NCI-H1417 treated with DMSO at 0.1 percent for 48 hours (cell line): ENCODE results near the gene ANGPTL4.
"Not testable (repeated sequence)": the region's sequence is repeated elsewhere in the genome, so short reads cannot be mapped to it uniquely, and the experiment has no call there.

Experiments
- DNase-seq: peaks from one replicate; lab custom pipeline; 2025; lab: John Stamatoyannopoulos, UW

ANGPTL4 gene

GRCh38 chr19:8363803-8364771 lies at the start of gene ANGPTL4:
TSS of gene ANGPTL4 (plus strand) at chr19:8364155. CDS start at chr19:8364322, 167 bp downstream.
- DNase-seq = no peak

GRCh38 chr19:8314981-8315640 lies 48.8 kb upstream of the ANGPTL4 start:
- DNase-seq = not testable (repeated sequence)

- DNase-seq = no peak
Observed at GRCh38 chr19:8316351-8317125, 47.4 kb upstream of the ANGPTL4 start.

GRCh38 chr19:8318835-8319234 lies 45.1 kb upstream of the ANGPTL4 start:
- DNase-seq = not testable (repeated sequence)

GRCh38 chr19:8319807-8320520 lies 44.0 kb upstream of the ANGPTL4 start:
- DNase-seq = no peak

- no peak for DNase-seq
Observed at GRCh38 chr19:8320564-8321066, 43.3 kb upstream of the ANGPTL4 start.

- DNase-seq = peak; percentile 89
Observed at GRCh38 chr19:8321067-8321985, 42.6 kb upstream of the ANGPTL4 start, which contains the start of the genes NDUFA7 and RPS28. TSS of gene NDUFA7 (minus strand) at chr19:8321375. CDS start at chr19:8321358, 17 bp downstream. TSS of gene RPS28 (plus strand) at chr19:8321496. CDS start at chr19:8321531, 35 bp downstream.

- DNase-seq = no peak
Observed at GRCh38 chr19:8321986-8322637, 41.8 kb upstream of the ANGPTL4 start.

GRCh38 chr19:8322638-8322997 lies 41.3 kb upstream of the ANGPTL4 start:
- no peak for DNase-seq

- DNase-seq = no peak
Observed at GRCh38 chr19:8323781-8324185, 40.2 kb upstream of the ANGPTL4 start.

- DNase-seq = no peak
Observed at GRCh38 chr19:8324186-8325050, 39.5 kb upstream of the ANGPTL4 start.

GRCh38 chr19:8325454-8325853 lies 38.5 kb upstream of the ANGPTL4 start:
- DNase-seq = no peak

GRCh38 chr19:8329996-8330395 lies 34.0 kb upstream of the ANGPTL4 start:
- no peak for DNase-seq

- DNase-seq = no peak
Observed at GRCh38 chr19:8331263-8331845, 32.6 kb upstream of the ANGPTL4 start.

- DNase-seq = no peak
Observed at GRCh38 chr19:8332976-8333766, 30.8 kb upstream of the ANGPTL4 start.

- no peak for DNase-seq
Observed at GRCh38 chr19:8333767-8334457, 30.0 kb upstream of the ANGPTL4 start.
